ENCODE results near the gene UBE2D4.
"Not testable (repeated sequence)": the region's sequence is repeated elsewhere in the genome, so short reads cannot be mapped to it uniquely, and the experiment has no call there.

UBE2D4 gene

DNA sequence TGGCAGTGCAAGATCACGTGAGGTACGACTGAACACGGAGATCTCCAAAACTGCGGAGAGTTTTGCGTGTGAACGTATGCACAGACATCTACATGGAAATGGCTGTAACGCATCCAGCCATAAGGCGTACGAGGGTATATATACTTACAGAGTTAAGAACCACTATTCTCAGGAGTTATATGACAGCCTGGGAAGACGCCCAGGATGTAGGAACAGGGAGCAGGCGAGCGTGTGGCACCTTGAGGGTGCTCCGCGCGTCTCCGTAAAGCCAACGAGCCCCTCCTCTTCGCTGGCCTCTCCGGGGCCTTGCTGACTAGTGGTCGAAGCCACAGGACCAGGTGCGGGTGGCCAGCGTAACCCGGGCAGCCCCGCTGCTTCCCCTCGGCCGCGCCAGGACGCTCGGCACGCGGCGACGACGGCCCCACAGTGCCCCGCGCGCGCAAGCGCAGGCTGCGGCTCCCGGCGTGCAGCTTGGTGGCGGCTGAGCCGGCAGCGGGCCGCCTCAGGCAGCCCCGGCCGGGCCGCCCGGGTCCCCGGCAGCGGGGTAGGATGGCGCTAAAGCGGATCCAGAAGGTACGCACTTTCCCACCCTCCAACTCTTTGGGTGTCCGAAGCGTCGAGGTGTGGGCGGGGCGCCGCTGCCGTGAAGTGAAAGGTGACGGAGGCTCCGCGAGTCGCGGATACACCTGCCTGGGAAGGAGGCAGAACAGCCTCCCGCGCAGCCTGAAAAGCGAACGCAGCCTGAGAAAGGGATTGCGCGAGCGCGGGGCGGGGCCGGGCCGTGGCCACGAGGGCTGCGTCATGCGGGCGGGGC is at the start of gene UBE2D4:
UBE2D4 (plus strand) TSS at position 453 of the 814 bp plus-strand sequence; CDS start at position 550, 97 bp downstream.
- peak; percentile 85 for DNase-seq

DNA sequence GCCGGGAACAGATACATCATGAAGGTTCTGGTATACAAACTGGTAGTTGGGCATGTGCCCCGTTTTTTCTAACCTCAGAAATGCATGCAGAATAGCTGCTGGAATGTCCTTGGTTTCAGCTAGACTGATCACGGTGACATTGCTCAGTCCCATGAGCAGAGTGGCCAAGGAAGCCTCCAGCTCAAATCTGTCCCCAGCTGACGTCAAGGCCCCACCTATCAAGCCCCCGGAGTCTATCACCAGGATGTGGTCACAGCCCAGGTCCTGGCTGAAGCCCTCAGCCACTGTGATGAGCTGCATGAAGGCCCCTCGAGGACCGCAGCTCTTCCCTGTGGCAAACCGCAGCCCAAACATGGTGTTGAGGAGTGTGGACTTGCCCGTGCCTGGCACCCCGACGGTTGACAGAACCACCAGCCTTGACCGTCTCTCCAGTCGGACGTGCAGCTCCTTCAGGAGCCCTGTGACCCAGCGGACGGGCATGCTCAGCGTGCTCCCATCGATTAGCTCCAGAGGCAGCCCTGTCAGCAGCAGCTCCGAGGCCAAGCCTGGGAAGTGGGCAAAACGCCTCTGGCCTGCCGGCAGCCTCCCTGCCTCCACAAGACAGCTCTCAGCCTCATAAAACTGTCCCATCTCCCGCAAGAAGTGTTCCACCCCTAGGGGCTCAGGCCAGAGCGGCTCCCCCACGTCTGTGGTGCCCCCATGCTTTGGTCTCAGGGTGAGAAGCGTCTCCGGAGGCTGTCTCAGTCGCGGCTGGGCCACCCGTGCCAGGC is 49.1 kb upstream of the UBE2D4 start:
- no peak for DNase-seq

DNA sequence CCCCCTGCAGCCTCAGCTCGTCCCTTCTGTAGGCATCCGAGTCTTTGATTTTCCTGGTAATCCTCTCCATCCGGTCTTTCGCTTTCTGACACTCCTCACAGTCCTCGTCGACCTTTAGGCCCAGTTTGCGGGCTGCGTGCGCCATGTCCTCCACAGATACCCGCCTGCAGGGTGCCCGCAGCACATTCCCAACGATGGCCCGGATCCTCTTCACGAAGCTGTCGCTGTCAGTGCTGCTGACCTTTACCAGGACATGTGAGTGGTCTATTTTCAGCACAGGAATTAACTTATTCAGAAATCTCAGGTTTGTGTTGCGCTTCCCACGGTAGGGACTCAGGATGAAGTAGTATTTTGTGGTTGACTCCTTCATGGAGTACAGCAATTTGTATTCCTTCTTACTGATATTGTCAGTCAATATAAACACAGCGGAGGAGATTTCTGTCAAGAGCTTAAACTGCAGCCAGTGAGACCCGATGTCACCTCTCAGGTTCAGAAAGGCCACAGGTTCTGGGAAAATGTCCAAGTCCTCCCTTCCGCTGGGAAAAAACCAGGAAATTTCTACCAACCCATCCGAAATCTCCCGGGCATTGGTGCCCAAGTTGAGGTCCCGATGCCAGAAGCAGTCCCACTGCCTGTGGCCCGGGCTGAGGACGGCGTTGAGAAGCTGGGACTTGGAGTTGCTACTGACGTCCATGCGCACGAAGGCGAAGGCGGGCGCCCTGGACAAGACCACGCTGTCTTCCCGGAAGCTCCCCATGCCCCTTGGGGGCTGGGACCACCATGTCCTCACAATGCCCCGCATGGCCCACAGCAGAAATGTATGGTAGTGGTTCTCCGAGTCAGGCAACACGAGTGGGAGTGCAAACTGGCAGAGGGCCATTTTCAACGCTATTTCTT is 48.0 kb upstream of the UBE2D4 start:
- no peak for DNase-seq

DNA sequence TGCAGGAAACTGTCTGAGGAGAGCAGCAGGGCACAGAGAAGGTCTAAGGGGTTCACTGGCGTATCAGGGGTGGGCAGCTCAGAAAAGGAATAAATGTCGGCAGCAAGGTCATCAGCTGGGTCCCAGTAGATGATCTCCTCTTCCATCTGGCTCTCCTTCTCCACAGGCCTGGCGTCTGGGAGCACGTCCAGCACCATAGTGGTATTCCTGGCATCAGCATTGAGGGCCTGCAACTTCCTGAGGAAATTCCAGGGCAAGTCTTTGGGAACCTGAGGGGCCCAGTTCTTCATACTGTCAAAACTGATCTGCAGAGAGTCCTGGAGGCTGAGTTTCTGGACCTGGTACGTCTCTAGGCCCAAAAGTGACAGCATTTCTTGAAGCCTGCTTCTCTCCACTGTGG is 47.4 kb upstream of the UBE2D4 start:
- DNase-seq = no peak

DNA sequence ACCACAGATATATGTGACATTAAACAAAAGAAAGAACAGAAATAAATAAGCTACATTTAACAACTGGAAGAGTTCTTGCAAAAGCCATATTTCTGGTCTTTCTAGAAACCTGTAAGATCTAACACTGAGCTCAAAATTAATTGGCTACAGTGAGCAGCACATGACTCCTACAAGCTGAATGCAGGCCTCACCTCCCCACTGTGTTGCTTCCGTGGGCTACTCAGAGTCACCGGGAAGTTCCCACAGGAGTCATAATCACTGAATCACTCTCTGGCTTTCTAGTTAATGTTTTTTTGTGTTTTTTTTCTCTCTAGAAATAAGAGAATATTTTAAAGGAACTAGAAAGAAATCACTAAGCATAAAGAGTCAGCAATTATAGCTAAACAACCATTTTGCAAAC is 46.8 kb upstream of the UBE2D4 start:
- no peak for DNase-seq

DNA sequence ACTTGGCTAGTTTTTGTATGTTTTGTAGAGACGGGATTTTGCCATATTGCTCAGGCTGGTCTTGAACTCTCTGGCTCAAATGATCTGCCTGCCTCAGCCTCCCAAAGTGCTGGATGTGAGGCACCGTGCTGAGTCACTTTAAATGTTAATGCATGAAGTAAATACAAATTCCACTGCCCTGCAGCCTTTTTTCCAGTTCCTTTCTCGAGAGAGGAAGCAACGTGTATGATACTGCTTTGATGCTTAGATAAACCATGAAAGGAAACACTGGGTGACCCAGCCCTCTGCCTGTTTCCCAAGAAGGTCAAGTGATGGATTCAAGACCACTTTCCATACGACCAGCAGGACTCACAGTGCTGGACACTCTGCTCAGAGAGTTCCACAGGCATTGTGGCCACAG is 45.6 kb upstream of the UBE2D4 start:
- DNase-seq = no peak

DNA sequence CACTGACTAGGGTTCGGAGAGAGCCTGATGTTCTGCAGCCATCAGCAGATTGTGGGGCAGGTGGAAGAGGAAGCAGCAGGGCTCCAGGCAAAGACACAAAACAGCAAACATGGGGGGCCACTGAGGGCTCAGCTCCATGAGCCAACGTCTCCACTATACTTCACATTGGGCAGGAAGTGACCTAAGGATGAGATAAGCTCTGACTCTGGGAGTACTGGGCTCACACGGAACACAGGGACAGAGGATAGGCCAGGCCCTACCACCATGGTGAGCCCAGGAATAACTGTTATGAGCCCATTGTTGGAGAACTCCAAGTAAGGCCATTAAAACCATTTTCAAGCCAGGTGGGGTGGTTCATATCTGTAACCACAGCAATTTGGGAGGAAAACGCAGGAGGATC is 42.0 kb upstream of the UBE2D4 start:
- DNase-seq = no peak

DNA sequence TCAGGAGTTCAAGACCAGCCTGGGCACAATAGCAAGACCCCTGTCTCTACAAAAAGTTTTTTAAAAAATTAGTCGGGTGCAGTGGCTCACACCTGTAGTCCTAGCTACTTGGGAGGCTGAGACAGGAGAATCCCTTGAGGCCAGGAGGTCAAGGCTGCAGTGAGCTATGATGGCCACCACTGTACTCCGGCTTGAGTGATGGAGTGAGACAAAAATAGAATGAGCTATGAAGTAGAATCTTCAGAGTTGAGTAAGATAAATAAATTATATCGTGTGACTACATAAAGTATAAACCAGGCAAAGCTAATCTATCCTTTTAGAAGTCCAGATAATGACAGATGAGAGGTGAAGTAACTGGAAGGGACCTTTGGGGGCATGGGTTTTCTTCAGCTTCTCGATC is 41.6 kb upstream of the UBE2D4 start:
- DNase-seq = no peak

DNA sequence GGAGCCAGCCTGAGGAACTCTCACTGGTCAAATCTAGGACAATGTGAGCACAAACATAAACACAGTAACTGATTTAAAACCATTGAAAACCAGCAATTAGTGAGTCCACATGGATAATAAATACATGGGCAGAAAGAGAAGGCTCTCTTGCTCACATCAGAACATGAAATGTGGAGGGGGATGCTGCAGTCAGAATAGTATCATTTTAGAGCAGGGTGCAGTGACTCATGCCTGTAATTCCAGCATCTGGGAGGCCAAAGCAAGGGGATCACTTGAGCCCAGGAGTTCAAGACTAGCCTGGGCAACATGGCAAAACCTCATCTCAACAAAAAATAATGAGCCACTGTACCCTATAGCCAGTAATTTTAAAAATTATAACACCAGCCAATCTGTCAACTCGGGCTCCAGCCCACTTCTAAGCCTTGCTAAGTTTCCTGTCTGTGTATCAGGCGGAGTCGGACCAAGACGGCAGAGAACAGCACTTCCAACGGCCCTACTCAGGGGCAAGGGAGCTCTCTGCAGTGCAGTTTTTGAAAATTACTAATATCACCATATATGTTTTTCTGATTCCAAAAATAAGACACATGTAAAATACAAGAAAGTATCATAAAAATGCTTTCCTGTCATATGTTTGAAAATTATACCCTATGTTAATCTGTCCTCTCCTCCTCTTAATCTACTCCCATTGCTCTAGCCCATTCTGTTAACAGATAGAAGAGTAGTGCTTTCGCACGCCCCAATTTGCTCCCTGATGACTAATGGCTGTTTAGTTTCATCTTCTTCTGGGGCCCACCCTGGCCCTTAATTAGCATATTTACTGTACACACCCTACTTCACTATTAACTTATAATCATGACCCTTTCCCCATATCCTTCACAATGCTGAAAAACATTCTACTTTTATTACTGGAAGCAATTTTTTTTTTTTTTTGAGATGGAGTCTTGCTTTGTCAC is 37.0 kb upstream of the UBE2D4 start:
- DNase-seq = no peak

DNA sequence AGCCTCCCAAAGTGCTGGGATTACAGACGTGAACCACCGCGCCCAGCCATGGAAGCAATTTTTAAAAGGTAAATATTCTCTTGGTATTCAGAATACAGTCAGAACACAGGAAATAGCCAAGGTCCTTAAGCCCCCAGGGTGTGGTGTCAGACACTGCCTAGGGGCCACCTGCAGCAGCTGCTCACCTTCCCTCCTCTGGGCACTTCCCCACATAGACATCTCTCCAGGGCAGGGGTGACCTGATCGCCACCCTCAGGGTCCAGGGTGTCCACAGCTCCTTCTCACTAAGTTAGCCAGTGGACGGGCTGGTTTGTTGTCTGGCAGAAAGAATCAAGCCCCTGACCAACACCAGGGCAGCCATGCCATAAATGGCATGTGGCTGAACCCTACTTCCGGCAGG is 35.8 kb upstream of the UBE2D4 start:
- no peak for DNase-seq

DNA sequence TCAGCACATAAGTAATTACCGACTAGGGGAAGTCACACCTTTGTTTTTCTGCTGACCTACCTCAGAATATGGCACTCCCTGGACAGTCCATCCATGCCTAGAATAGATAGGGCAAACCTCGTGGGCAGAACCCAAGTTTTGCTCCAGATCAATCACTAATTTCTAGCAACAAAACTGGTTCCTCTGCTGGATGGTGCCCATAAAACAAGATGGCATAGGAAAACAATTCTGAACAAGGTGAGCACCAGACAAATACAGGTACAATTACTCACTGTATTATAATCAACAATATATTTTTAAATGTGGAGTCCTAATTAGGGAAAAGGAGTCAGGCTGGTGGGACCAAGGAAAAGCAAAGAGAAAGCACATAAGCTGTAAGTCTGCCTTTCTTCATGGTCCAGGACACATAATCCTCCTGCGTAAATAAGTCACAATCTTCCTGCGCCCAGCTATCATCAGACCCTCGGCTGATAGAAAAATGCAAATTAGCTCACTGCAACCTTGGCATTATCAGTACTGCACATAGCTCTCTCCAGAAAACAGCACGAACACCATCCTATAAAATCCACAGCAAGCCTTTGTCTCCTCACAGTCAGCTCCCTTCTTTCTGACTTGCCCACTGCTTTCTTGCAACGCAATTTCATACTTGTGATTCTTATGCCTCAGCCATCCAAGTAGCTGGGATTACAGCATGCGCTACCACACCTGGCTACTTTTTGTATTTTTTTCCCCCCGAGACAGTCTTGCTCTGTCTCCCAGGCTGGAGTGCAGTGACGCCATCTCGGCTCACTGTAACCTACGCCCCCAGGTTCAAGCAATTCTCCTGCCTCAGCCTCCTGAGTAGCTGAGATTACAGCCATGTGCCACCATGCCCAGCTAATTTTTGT is 34.9 kb upstream of the UBE2D4 start:
- no peak for DNase-seq

DNA sequence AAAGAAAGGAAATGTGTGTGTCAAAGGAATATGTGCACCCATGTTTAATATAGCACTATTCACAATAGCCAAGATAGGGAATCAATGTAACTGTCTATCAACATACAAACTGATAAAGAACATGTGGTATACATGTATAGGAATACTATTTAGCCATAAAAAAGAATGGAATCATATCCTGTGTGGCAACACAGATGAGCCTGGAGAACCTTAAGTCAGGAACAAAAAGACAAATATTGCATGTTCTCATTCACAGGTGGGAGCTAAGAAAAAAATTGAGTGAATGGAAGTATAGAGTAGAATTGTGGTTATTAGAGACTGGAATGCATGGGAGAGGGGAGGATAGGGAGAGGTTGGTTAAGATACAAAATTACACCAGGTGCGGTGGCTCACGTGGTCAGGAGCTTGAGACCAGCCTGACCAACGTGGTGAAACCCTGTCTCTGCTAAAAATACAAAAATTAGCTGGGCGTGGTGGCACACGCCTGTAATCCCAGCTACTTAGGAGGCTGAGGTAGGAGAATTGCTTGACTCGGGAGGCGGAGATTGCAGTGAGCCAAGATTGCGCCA is 30.3 kb upstream of the UBE2D4 start:
- no peak for DNase-seq

DNA sequence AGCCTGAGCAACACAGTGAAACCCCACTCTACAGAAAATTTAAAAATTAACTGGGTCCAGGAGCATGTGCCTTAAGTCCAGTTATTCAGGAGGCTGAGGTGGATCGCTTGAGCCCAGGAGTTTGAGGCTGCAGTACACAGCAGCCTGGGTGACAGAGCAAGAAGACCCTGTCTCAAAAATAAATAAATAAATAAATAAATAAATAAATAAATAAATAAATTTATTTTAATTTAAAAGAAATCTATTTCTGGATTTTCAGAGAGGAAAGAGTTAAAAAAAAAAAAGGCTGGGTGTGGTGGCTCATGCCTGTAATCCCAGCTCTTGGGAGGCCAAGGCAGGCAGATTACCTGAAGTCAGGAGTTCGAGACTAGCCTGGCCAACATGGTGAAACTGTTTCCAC is 27.7 kb upstream of the UBE2D4 start:
- DNase-seq = not testable (repeated sequence)

DNA sequence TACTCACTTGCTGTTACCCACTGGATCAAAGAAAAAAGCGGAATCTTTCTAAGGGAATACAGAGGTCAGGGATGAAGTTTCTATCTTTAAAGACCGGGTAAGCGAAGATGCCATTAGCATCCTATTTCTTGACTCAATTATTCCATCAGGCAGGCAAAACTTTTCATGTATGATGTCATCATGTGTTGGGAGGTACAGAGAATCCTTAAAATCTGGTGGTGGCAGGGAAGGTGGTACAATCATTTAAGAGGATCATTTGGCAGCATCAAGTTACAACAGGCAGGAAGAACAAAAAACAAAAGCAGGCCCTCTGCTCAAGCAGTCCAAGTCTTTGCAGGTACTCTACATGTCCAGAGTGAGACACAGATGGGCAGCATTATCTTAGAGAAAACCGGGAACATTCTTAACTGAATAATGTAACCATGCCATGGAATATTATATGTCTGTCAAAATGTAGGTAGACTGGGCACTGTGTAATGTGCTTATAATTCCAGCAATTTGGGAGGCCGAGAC is 23.6 kb upstream of the UBE2D4 start:
- DNase-seq = no peak

DNA sequence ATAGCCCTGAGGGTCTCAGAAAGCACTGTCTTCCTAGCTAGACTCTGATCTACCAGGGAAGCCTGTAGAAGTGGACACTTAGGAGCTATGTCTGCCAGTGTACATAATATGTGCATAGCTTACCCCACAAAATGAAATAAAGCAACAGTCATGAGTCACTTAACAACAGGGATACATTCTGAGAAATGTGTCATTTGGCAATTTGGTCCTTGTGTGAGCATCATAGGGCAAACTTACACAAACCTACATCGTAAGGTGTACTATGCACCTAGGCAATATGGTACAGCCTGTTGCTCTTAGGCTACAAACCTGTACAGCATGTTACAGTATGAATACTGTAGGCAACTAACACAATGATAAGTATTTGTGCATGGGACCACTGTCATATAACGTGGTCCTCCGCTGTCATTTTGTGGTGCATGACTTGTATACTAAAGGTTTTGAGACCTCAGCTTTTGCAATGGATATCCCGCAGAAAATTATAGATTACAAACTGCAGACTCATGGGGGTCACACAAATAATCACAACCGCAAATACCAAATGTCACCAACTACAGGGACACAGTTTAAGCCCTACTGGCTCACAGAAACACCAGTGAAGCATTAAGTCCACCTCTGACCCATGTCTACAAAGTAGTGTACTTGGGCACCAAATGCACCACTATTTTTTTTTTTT is 21.6 kb upstream of the UBE2D4 start:
- no peak for DNase-seq

DNA sequence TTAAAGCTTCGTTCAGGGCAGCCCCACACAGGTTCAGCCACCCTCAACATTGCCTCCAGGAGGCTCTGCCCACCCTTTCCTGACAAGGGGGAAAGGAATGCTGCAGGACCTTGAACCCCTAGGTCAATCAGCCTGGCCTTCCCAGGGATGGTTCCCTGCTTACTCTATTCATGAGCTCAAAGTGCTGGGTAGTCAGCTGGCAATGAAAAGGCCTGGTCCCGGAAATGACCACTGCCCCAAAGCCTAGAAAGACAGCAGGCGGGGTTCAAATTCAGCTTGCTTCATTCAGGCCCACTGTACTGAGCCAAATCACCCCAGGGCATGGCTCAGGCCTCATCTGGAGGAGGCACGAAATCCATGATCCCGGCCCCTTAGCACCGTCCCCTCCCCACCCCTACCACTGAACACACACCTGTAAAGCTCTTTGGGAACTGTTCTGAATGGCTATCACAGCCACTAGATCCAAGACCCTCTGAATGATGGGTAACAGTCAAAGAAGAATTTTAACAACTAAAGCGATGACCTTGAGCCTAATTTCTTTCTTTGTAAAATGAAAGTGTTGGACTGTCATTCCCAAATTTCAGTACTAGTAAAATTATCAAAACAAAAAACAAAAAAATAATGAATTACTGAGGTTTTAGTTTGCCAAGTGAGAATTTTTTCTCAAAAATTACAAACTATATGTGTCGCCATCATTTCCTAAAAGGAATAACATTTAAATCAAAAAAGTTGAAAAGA is 20.9 kb upstream of the UBE2D4 start:
- DNase-seq = no peak

DNA sequence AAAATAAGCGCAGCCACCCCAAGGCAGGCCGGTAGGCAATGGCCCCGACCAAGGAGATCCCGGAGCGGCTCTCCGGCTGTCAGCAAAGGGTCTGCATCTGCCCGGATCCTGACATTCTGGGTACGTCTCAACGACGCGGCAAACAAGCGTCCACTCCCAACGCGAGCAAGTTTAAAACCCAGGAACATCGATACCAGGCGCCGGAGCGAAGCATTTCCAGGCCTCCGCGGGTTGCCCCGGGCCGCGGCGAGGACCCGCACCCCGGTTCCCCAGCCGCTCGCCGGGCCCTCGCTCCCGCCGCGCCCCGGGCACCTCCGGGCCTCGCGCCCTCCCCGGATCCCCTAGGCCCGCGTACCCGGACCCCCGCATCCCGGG is 20.3 kb upstream of the UBE2D4 start:
- peak; percentile 41 for DNase-seq

DNA sequence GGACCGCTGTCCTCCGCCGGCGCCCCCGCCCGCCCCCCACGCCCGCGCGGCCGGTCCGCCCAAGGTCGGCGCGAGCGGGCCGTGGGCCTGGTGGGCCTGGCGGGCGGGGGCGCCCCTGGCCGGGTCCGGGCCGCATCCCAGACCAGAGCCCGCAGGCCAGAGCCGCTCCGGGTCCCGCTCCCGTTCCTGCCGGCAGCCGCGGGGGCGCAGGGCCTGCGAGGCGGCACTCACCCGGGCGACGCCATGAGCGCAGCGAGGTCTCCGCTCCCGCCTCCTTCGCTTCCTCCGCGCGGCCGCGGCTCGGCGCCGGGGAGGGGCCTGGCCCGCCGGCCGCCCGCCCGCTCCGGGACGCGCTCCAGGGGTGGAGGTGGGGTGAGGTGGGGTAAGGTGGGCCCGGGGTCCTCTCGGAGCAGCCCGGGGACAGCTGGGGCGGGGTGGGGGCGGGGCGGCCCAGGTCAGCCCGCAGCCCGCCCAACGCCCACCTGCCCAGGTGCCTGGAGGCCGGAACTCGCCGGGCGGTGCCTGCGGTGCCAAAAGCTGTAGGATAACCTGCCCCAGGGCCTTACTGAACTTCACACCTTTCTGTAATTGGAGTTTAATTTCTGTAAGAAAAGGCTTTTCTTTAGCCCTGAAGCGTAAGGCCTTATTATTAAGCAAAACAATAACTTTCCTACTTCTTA is 19.8 kb upstream of the UBE2D4 start, which contains the start of gene URGCP:
URGCP (minus strand) TSS at position 266 of the 680 bp plus-strand sequence; CDS start at position 245, 21 bp downstream.
- DNase-seq = peak; percentile 39

Measured in NCI-H1105 treated with DMSO at 0.1 percent for 48 hours (cell line).